ENCODE measurements around the gene DCAF12.

Gene DCAF12

GRCh38 chr9:34124926-34125325 is 1.6 kb downstream of the DCAF12 start:
- no peak for DNase-seq

- DNase-seq: peak; percentile 15
Observed at GRCh38 chr9:34124099-34124498, 2.4 kb downstream of the DCAF12 start.

DNA sequence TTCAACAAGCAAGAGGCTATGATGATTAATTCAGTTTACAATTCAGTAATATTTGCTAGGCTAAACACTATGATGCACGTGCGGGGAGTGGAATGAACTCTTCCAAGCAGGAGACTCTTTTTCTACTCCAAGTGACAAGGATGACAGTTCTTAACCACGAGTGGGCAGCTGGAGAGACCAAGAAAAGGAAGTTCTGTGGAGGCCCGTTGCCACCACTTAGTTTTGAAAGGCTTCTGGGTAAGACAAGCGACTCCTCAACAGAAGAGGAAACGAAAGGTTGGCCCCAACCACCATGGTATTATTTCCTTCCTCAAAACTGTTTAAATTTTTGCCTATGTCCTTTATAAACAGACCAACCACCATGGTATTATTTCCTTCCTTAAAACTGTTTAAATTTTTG is 2.8 kb downstream of the DCAF12 start:
- DNase-seq: peak; percentile 11

GRCh38 chr9:34121996-34122395 is 4.5 kb downstream of the DCAF12 start:
- no peak for DNase-seq

GRCh38 chr9:34119713-34120112 is 6.8 kb downstream of the DCAF12 start:
- DNase-seq: no peak

GRCh38 chr9:34114436-34114835 is 12.1 kb downstream of the DCAF12 start:
- no peak for DNase-seq

GRCh38 chr9:34106110-34106509 is 20.4 kb downstream of the DCAF12 start:
- no peak for DNase-seq

DNA sequence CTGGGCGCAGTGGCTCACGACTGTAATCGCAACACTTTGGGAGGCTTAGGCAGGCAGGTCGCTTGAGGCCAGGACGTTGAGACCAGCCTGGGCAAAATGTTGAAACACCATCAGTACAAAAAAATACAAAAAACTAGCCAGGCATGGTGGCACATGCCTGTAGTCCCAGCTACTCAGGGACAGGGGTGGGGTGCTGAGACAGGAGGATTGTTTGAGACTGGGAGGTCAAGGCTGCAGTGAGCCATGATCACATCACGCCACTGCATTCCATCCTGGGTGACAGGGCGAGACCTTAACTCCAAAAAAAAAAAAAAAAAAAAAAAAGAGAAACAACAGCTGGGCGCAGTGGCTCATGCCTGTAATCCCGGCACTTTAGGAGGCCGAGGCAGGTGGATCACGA is 23.7 kb downstream of the DCAF12 start:
- DNase-seq: no peak

DNA sequence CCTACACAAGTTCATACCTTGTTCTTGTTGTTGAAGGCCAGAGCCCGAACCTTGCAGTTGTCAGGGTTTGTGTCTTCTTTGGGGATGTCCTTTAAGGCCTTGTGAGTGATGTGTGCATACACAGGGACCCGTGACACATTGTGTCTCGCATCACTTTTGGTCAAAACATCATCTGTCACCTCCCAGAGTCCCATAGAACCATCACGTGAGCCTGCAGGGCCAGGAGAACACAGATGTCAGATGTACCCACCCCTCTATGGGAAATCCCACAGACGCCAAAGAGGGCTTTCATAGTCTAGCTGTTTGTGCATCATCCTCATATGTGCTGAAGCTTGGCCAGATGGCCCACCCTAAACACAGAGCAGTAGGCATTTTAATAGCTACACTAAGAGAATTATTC is 28.2 kb downstream of the DCAF12 start:
- no peak for DNase-seq

DNA sequence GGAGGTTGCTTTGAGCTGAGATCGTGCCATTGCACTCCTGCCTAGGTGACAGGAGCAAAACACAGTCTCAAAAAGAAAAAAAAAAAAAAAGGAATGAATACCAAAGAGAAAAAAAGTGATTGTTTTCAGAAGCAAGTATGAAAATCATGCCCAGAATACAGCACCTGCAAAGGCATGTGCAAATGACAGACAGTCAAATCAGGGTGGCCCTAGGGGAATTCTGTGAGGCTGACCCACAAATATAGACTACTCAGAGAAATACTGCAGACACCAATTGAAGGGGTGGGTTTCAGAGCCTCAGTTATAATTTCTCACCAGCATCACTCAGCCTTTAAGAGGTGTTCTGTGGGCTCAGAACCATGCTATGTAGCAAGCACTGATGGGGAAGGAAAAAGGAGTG is 28.6 kb downstream of the DCAF12 start:
- no peak for DNase-seq

DNA sequence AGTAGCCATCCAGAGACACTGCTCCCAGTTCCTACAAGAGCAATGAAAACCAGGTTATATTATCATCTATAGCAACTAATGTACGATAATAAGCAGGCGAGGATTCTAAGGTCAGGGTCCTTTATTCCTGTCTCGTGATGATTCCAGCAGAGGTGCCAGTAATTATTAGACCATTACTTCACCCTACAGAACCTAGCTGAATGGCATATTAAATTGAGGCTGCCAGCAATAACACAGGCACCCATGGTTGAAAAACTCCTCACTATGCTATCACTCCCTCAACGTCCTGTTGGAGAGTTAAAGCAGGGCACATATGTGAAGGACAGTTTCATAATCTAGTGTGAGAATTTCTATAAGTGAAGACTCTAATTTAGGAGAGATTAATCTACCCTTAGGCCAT is 29.7 kb downstream of the DCAF12 start:
- no peak for DNase-seq

DNA sequence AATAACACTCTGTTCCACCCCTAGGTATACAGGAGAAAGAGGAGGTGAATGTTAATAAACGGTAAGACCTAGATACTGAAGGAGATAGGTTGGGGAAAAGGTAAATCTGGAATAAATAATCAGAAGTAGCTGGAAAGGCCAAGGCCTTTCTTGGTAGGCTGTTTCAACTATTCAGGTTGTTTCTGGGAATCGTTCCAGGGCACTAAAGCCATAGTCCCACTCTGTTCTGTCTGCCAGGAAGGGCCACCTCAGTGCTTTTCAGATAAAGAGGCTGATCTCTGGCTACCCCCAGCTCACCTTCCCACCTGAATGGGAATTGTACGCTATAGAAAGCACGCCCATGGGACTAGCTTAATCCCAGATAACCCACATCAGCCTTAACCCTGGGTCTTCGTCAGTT is 32.9 kb downstream of the DCAF12 start:
- no peak for DNase-seq

- DNase-seq: no peak
Observed at GRCh38 chr9:34089311-34089710, 37.2 kb downstream of the DCAF12 start.

DNA sequence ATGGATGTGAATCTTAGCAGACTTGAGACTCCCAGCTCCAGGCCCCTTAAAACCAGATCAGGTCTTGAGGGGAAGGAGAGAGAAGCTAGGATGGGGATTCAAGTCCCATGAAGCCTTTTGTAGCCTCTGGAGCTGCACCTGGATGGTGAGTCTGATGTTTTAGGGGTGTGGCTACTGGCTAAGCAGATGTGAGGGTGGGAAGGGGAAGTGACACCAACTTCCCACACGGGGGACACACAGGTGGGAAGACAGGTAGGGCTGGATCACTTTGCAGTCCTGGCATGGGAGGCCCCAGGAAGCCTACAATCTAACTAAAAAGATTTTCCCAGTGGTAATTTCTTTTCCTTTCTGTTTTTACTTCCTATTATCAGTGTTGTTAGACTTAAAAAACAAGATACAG is 39.1 kb downstream of the DCAF12 start:
- DNase-seq: no peak

- no peak for DNase-seq
Observed at GRCh38 chr9:34086864-34087263, 39.6 kb downstream of the DCAF12 start.

- no peak for DNase-seq
Observed at GRCh38 chr9:34085581-34086500, 40.7 kb downstream of the DCAF12 start.

DNA sequence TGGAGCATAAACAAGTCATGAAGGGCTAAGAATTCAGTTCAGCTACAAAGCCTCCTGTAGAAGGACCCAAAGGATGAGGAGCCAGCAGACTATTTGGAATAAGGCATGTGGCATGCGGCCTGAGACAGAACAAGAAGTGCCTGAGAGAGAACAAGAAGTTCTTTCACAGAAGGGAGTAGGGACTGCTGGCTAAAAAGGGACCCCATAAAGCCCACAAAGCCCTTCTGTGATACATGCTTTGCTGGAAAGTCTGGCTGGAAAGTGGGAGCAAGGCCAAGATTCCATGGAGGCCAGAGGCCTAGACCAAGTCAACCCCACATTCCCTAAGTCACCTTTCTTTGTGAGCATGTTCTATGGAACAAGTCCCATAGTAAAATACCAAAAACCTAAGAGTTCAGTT is 41.9 kb downstream of the DCAF12 start:
- no peak for DNase-seq

- no peak for DNase-seq
Observed at GRCh38 chr9:34079181-34079580, 47.3 kb downstream of the DCAF12 start.

DNA sequence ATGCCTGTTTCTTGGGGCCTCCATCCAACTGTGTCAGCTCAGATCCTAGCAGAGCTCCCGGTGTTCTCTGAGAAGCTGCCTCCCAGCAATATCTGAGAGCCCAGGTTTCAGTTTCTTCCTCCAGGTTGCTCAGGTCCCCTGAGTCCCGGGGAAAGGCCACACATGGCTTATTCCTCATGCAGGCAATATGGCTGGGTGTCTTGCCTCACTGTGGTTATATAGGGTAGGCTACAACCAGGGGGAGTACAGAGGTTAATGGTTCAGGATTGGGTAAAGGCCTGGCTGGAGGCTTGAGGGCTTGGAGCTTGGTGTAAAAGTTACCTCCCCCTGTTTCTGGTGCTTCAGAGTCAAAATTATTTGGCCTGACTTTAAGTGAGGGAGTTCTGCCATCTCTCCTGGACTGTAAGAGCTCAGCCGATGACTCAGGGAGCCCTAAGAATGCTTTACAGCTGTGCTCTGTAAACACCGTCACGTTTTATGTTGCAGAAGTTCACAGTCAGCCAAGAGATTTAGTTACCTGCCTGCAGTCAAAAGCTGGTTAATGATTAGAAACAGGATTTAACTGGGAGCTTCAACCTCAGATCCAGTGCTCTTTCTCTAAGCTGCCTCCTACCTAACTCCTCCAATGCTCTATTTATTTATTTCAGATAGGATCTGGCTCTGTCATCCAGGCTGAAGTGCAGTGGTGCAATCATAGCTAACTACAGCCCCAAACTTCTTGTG is 53.5 kb downstream of the DCAF12 start:
- no peak for DNase-seq

DNA sequence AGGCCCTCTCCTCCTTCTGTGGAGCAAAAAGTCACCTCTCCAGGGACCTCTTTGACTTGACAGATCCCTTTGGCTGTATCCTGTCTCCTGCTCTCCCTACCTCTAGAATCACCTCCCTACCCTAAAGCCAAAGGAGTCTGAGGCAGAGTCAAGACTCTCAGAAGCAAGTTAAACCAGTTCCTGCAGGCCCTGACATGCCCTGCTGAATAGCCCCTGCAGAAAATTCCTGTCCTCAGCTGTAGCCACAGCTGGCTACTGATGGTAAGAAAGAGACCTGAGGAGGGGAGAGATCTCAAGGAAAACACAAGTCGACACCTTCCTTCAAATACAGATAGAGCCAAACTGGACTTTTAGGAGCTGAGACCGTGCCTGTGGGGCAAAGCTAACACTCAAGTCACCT is 54.1 kb downstream of the DCAF12 start:
- DNase-seq: no peak

GRCh38 chr9:34070606-34071324 is 55.7 kb downstream of the DCAF12 start:
- DNase-seq: no peak

DNA sequence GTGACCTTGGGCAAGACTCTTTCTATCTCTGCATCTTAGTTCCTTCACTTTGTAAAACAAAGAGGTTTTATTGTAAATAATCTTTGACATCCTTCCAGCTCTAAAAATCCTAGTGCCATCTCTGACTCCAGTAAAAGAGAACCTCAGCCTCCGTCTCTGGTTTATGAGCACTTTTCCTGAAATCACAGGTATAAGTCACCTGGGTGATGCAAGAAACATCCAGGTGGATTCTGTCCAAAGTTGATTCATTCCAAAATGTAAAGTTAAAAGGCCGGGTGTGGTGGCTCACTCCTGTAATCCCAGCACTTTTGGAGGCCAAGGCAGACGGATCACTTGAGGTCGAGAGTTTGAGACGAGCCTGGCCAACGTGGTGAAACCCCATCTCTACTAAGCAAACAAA is 56.7 kb downstream of the DCAF12 start:
- DNase-seq: no peak

DNA sequence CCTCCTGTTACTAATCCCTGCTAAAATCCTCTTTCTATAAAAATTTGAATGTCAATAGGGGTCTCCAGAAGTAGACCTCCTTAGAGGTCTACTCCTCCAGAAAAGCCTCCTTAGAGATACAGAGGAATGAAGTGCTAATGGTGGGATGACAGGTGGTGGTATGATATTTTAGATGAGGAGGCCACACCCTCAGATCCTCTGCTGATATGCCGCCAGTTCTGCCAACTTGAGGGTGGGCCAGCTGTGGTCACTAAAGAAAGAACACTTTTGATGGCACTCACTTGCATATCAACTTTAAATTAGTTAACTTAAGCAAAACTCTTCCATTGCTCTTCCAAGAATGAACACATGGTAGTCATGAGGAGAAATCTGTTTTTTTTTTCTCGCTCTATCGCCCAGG is 61.0 kb downstream of the DCAF12 start:
- DNase-seq: no peak

DNA sequence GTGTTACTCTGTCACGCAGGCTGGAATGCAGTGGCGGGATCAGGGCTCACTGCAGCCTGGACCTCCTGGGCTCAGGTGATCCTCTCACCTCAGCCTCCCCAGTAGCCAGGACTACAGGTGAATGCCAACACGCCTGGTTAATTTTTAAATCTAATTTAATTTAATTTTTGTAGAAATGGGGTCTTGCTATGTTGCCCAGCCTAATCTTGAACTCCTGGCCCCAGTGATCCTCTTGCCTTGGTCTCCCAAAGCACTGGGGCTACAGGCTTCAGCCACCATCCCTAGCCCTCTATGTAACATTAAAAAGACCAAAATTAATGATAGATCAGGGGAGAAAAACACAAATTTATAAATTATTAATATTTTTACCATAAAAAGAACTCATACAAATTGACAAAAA is 66.5 kb downstream of the DCAF12 start:
- DNase-seq: no peak
